Stimulated activated CD4-positive, alpha-beta T cell treated with anti-CD3 and anti-CD28 coated beads, Interleukin-12 subunit alpha, Interleukin-12 subunit beta, amount 100 ng/mL, for 48 hours (primary cell): ENCODE measurements around the gene DDX5.

Experiments
- DNase-seq, 3 donors: peaks; one replicate each; pipeline ENCODE4 v3.0.0-alpha.2; 2020; ENCODE audit warnings: low read depth in 2 of 3, low spot score in 1 of 3

DDX5 gene

DNA sequence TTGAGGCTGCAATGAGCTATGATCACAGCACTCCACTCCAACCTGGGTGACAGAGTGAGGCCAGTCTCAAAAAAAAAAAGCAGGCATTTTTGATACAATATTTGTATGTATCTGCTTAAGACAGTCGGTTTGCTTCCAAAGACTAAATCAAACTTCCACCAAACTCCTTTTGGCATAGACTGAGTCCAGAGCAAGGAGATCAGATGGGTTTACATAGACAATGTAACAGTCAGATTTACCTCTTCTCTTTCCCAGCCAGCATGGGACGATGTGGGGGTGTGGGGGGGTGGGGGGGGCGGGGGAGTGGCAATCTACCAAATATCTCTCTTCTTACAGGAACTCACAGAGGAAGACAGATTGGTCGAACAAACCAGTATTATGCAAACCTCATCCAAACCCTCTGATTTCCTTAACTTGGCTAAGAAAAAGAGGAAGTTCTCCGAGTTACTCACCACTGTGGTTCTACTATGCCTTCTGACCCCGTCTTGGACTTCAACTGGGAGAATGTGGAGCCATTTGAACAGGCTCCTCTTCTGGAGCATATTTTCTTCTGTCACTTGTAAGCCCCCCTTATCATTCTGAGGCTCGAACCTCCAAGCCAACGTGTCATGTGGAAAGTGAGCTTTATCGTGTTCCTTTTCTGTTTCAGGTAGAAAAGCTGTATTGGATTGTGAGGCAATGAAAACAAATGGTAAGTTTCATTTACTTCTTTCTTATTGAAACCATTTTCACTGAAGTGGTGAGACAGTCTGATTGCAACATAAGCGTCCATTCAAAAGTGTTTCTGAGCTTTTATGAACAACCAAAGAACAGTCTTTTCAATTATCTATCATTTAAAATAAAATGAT, 57.2 kb downstream of the DDX5 start, which contains the start of gene MILR1:
Gene MILR1 (plus strand): TSS at position 451 of the 848 bp plus-strand sequence. CDS start 54 bp downstream, at position 505.
- DNase-seq, result no peak
